NK-92 (cell line): ENCODE results near the gene FXYD6.
"Not testable (repeated sequence)": the region's sequence is repeated elsewhere in the genome, so short reads cannot be mapped to it uniquely, and the experiment has no call there.

Experiments
- DNase-seq: peaks from one replicate; lab custom pipeline; 2025; ENCODE audit not compliant: unreplicated experiment; lab: John Stamatoyannopoulos, UW

Gene FXYD6

GRCh38 chr11:117871784-117872183 is 4.7 kb downstream of the FXYD6 start:
- DNase-seq = no peak

- no peak for DNase-seq
These were observed 5.3 kb downstream of the FXYD6 start for GRCh38 chr11:117871160-117871559.

GRCh38 chr11:117870103-117870952 is 6.1 kb downstream of the FXYD6 start:
- no peak for DNase-seq

- no peak for DNase-seq
These were observed 6.9 kb downstream of the FXYD6 start for GRCh38 chr11:117869604-117870003.

GRCh38 chr11:117868815-117869561 is 7.5 kb downstream of the FXYD6 start:
- DNase-seq = no peak

- no peak for DNase-seq
These were observed 8.4 kb downstream of the FXYD6 start for GRCh38 chr11:117868088-117868487.

GRCh38 chr11:117866526-117866925 is 9.9 kb downstream of the FXYD6 start:
- no peak for DNase-seq

GRCh38 chr11:117865546-117865945 is 10.9 kb downstream of the FXYD6 start:
- not testable (repeated sequence) for DNase-seq

- DNase-seq = no peak
These were observed 13.1 kb downstream of the FXYD6 start for GRCh38 chr11:117863383-117863782.

- DNase-seq = no peak
These were observed 13.7 kb downstream of the FXYD6 start for GRCh38 chr11:117862753-117863152.

- DNase-seq = no peak
These were observed 14.3 kb downstream of the FXYD6 start for GRCh38 chr11:117862019-117862725.

GRCh38 chr11:117861151-117862018 is 15.1 kb downstream of the FXYD6 start:
- no peak for DNase-seq

GRCh38 chr11:117860139-117860538 is 16.3 kb downstream of the FXYD6 start:
- no peak for DNase-seq

GRCh38 chr11:117859488-117860112 is 16.9 kb downstream of the FXYD6 start:
- DNase-seq = no peak

- DNase-seq = no peak
These were observed 17.4 kb downstream of the FXYD6 start for GRCh38 chr11:117859061-117859460.

GRCh38 chr11:117857734-117858414 is 18.6 kb downstream of the FXYD6 start:
- DNase-seq = no peak

- no peak for DNase-seq
These were observed 20.4 kb downstream of the FXYD6 start for GRCh38 chr11:117855912-117856651.

- no peak for DNase-seq
These were observed 21.1 kb downstream of the FXYD6 start for GRCh38 chr11:117855186-117855845.
